Measurements from ENCODE around the gene MAP3K8. TPM values are rescaled to one million over a fixed set of nuclear protein-coding genes. Genes with fewer than 3 reads are reported as not detected.

MAP3K8 gene
- total and polyA plus RNA-seq, 9 of the 15 experiments (the other 6 are each of a cell fraction or from before 2014, with no cell fraction given) = 6.9 to 23.6 (median 13.6) TPM

GRCh38 chr10:30434273-30435072 is 489 bp downstream of the MAP3K8 start (continued):
- TF ChIP-seq TFAP4 (CRISPR knock-in tag; IDR thresholded peaks at IDR 0.05; ENCODE audit: borderline replicate concordance) (peak; percentile 97), JUNB (CRISPR knock-in tag; conservative IDR thresholded peaks at IDR 0.05) (no peak), ZNF347 (CRISPR knock-in tag; IDR thresholded peaks at IDR 0.05; ENCODE audit: low read depth) (no peak), HMGXB4 (CRISPR knock-in tag; IDR thresholded peaks at IDR 0.05) (no peak), EP400 (IDR thresholded peaks at IDR 0.05) (no peak; the same call in 1 of the 2 replicates), JUN (IDR thresholded peaks at IDR 0.05; ENCODE audit: borderline replicate concordance, low read depth, low read length) (no peak), JUN (CRISPR knock-in tag; IDR thresholded peaks at IDR 0.05; ENCODE audit: borderline replicate concordance) (peak; percentile 15; the same call in 1 of the 2 replicates), PREB (CRISPR knock-in tag; IDR thresholded peaks at IDR 0.05) (no peak), ZNF184 (CRISPR knock-in tag; IDR thresholded peaks at IDR 0.05) (no peak), U2AF2 (optimal IDR thresholded peaks at IDR 0.05; ENCODE audit: low read depth, low read length) (no peak), TCFL5 (CRISPR knock-in tag; conservative IDR thresholded peaks at IDR 0.05) (no peak), ZNF740 (CRISPR knock-in tag; IDR thresholded peaks at IDR 0.05) (0 out of 2 replicates have a peak, but pooled peaks have one; percentile 9), ZNF740 (tag; IDR thresholded peaks at IDR 0.05) (no peak), RBM25 (IDR thresholded peaks at IDR 0.05; ENCODE audit: low read depth, low read length, severe bottlenecking) (no peak), SOX6 (IDR thresholded peaks at IDR 0.05) (no peak), RBM39 (optimal IDR thresholded peaks at IDR 0.05; ENCODE audit: low read depth, low read length) (no peak), HDAC3 (IDR thresholded peaks at IDR 0.05; ENCODE audit: borderline replicate concordance, partially characterized antibody) (no peak), ARID4B (CRISPR knock-in tag; IDR thresholded peaks at IDR 0.05) (peak; percentile 93)
